Cardiac ventricle fibroblast (primary cell): ENCODE measurements around the gene CD1C. TPM values are rescaled to one million over a fixed set of nuclear protein-coding genes. Genes with fewer than 3 reads are reported as not detected.

Source experiments
- total RNA-seq: library from RNA; depleted of rRNA; stranded (reverse); fragments of >200 nt; gene quantifications from 2 replicates; pipeline ENCODE4 v1.2.3, GENCODE V29; 2015

CD1C gene
- not detected in 2 replicates for total RNA-seq

GRCh38 chr1:158289811-158290210 is at the start of gene CD1C:
Gene CD1C (plus strand): TSS chr1:158289923. CDS start chr1:158290065, 142 bp downstream.

DNA sequence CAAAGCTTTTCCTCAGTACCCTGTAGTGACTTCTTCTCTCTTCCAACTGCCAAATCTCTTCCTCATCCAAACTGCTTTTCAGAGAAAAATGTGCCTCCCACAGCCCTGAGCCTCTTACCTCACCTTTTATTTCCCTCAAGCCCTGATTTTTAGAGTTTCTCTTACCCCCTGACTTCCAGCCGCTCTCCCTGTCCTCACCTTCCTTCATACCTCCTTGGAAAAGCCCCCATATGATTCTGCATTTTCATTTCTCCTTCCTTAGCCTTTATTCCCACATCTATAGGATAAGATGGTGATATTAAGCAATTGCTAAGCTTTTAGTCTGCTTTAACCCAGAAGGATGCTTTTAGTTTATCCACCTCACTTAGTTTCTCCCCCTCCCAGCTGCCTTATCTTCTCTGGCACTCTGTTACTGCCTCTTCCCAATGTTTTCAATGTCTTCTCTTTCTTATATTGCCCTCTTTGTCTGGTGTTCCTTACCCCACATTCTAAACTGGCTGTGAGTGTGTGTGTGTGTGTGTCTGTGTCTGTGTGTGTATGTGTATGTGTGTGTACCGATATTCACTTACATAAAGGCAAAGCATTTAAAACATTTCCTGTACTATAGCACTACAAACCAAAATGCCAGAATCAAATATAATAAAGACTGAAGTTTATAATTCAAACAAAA is 41.9 kb downstream of the CD1C start, which contains the start of gene CD1B:
Gene CD1B (minus strand): TSS at position 51 of the 670 bp plus-strand sequence. CDS start 108 bp downstream, outside the sequence.

Other genes with a start within 250 kb of the CD1C start
- 1.2 and 1.3 TPM in 2 replicates for gene CD1D, start 109.0 kb upstream of the CD1C start, total RNA-seq
- gene CD1A, start 35.5 kb upstream of the CD1C start, total RNA-seq = not detected in 2 replicates
- not detected in 2 replicates for gene CD1B, start 41.6 kb downstream of the CD1C start, total RNA-seq
- not detected in 2 replicates for gene CD1E, start 64.0 kb downstream of the CD1C start, total RNA-seq
- gene OR10T2, start 109.5 kb downstream of the CD1C start, total RNA-seq = not detected in 2 replicates
- not detected in 2 replicates for gene OR10K2, start 136.3 kb downstream of the CD1C start, total RNA-seq
- gene OR10K1, start 171.9 kb downstream of the CD1C start, total RNA-seq = not detected in 2 replicates
- not detected in 2 replicates for gene OR10R2, start 182.3 kb downstream of the CD1C start, total RNA-seq